Panc1 (cell line): Measurements from ENCODE around the gene VANGL2.

Experiments
- CTCF ChIP-seq: fragments of 450-650 bp; IDR thresholded peaks from 2 replicates; pipeline ENCODE4 v1.5.1; 2017; ENCODE audit warnings: mild to moderate bottlenecking
- POLR2AphosphoS5 ChIP-seq: IDR thresholded peaks from 2 replicates; pipeline ENCODE4 v1.6.1; 2012; ENCODE audit warnings: mild to moderate bottlenecking, low read depth, low read length, moderate library complexity
- REST ChIP-seq, 2 experiments: IDR thresholded peaks; 2 replicates each; pipeline ENCODE4 v1.6.1; 2011 to 2012; ENCODE audit warnings: low read depth in 2 of 2, control low read depth in 1 of 2, low read length in 1 of 2, mild to moderate bottlenecking in 1 of 2, moderate library complexity in 1 of 2; ENCODE audit not compliant: insufficient read depth in 1 of 2

- TF ChIP-seq CTCF (no peak), REST (IDR thresholded peaks at IDR 0.05; ENCODE audit: insufficient read depth in 1 of 2, low read depth in 2 of 2, low read length in 1 of 2) (no peak), POLR2AphosphoS5 (no peak)
Measured at GRCh38 chr1:160459056-160459455, 58.7 kb downstream of the VANGL2 start.
